NCI-H1436 (cell line): ENCODE measurements around the gene DNAAF3.

Source experiments
- DNase-seq: peaks from one replicate; lab custom pipeline; 2025; lab: John Stamatoyannopoulos, UW

DNAAF3 gene

GRCh38 chr19:55153652-55154264 is 12.7 kb downstream of the DNAAF3 start:
- DNase-seq, result no peak

GRCh38 chr19:55152017-55152416 is 14.4 kb downstream of the DNAAF3 start:
- DNase-seq, result no peak

DNA sequence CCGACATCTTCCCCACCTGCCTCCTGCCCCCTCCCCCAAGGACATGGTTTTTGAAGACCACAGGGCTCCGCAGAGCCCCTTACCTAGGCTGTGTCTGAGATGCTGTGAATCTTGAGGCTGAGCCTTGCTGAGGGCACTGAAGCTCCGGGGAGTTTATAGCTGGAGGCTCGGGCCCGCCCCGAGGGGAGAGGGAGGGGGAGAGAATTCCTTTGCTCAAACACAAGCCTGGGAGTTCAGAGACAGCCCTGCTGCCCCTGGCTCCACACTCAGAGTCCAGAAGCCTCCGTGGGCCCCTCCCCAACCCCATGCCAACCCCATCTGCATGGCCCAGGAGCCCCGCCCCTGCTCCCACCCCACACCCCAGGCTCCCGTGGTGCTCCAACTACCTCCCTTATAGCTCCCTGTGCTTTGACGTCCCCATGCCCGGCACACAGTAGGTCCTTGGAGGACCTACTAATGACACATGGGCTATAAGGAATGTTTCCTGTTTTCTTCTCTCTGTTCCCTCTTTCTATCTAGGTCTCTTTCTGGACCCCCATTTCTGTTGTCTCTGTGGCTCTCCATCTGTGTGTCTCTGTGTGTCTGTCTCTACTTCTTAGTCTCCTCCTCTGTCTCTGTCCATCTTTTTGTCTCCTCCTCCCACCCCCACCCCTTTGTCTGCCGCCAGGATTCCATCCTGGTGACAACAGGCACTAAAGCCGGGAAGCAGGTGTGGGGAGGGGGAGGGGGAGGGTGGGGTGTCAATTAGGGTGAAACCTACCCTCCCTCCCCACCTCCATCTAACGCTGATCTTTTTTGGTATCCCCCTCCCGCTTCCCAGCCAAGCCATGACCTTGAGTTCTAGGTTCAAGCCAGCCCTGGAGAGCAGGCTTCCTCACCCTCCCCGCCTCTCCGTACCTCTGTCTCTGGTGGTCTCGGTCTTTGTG is 17.1 kb downstream of the DNAAF3 start, which contains the start of gene TNNT1:
Gene TNNT1 (minus strand): TSS at position 129 of the 926 bp plus-strand sequence. CDS start 2,049 bp downstream, outside the sequence.
- no peak for DNase-seq

- DNase-seq, result no peak
Observed at GRCh38 chr19:55147545-55148251, 18.7 kb downstream of the DNAAF3 start.

DNA sequence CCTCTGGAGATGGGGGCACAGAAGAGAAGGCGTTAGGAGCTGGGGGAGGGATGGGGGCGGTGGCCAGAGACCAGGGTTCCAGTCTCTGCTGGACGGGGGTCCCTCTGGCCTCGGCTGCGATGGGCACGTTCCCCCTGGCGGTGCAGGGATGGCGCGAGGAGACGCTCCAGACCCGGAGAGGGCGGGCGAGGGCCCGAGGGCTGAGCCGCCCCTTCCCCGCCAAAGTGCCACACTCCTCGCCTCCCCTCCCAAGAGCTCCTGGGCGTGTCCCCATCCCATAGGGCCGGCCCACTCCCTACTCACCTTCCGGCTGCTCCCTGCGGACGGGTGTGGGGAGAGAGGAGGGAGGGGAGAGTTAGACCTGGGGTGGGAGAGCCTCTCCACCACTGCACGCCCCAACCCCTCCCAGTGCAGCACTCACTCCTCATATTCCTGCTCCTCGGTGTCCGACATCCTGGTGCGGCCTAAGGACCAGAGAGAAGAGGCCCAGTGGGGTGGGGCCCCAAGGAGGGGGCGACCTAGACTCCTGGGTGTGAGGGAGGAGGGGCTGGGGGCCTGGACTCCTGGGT is 19.6 kb downstream of the DNAAF3 start:
- DNase-seq, result peak; percentile 92

DNA sequence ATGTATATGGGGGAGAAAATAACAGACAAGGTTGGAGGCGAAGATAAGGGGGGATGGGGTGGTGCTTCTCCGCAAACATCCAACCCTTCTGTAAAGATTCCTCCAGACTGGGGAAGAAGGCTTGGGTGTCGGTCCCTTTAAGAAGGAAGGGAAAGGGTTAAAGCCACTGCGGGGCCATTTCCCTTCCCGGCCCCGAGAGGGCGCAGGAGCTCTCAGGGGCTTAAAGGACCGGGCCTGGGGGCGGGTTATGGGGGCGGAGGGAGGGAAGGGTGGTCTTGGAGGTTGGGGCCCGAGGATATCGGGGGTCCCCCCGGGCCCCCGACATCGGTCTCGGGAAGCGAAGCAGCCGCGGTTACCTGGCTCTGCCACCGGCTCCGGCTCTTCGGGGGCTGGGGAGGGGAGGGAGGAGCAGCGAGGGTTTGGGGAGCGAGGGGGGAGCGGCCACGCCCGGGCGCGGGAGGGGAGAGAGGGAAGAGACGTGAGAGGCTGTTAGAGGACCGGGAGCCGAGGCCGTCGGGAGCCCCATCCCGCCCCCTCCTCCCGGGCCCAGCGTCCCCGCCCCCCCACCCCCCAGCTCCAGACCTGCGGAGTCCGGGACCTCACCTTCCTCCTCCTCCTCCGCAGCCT is 20.2 kb downstream of the DNAAF3 start:
- peak; percentile 84 for DNase-seq

- DNase-seq, result no peak
Observed at GRCh38 chr19:55145232-55145631, 21.2 kb downstream of the DNAAF3 start.

- no peak for DNase-seq
Observed at GRCh38 chr19:55141696-55142095, 24.7 kb downstream of the DNAAF3 start.

GRCh38 chr19:55137915-55138314 is 28.5 kb downstream of the DNAAF3 start:
- no peak for DNase-seq

DNA sequence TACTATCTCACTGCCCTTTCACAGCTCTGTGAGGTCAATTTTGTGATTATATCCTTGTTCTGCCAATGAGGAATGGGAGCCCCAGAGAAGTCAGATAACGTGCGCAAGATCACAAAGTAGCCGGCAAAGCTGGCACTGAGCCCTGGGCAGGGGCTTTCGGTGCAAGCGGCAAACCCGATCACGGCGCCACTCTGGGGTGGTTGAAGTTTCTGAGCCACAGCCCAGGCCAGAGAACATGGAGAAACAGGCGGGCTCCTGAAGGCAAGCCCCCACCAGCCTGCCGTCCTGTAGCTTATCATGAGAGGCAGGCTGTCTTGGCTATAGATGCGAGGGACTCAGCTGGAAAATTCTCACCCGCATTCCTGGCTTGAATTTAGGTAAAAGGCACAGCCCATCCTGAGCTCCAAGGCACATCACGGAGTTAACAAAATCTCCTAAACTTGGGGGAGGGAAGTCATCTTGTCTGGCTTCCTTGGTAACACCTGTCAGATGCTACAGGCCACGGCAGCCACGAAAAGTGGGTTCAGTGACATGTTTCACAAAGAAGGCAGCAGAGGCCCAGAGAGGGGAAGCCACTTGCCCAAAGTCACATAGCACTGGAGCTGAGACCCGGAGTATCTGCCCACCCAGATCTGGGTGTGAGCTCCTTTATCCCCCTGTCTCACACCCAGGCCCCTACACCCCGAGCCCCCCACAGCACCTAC is 29.9 kb downstream of the DNAAF3 start:
- DNase-seq, result no peak

DNA sequence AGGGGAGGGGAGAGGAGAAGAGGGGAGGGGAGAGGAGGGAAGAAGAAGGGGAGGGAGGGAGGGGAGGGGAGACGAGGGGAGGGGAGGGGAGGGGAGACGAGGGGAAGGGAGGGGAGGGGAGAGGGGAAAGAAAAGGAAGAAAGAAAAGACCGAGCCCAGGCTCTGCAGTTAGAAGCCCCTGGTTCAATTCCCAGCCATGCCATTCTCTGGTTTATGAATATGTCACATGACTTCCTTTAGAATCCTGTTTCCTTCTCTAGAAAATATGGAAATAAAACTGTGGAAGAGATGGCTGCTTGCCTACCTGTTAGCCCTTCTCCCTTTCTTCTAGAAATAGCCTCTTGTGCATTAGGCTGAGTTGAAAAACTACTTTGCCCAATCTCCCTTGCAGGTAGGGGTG is 31.7 kb downstream of the DNAAF3 start:
- DNase-seq, result no peak

DNA sequence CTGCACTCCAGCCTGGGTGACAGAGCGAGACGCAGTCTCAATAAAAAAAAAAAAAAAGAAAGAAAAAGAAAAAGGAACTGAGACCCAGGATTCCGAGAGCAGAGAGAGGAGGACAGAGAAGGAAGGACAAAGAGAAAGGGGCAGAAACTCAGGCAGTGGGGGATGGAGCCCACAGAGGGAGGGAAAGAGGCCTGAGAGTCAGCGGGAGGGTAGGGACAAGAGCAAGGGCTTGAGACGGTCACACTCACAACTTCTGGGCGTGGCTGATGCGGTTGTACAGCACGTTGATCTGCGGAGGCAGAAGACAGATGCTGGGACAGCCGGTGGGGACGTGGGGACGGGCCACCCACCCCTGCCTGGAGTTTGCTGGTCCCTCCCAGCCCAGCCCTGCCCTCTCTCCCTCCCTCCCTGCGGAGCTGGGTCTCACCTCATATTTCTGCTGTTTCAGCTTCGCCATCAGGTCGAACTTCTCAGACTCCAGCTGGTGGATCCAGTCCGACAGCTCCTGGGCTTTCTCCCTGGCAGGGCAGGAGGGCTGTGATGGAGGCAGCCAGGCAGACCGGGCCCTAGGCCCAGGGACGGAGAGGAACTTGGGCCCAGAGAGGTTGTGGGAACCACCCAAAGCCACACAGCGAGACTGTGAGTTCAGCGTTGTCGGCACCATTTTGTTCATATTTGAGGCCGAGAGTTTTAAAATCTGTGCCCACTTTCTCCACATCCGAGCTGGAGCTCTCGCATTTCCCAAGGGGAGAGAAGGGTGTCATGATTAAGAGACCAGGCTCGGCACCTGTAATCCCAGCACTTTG is 32.6 kb downstream of the DNAAF3 start:
- no peak for DNase-seq

- DNase-seq, result no peak
Observed at GRCh38 chr19:55132453-55133129, 33.8 kb downstream of the DNAAF3 start.

GRCh38 chr19:55131421-55131820 is 35.0 kb downstream of the DNAAF3 start:
- DNase-seq, result no peak

DNA sequence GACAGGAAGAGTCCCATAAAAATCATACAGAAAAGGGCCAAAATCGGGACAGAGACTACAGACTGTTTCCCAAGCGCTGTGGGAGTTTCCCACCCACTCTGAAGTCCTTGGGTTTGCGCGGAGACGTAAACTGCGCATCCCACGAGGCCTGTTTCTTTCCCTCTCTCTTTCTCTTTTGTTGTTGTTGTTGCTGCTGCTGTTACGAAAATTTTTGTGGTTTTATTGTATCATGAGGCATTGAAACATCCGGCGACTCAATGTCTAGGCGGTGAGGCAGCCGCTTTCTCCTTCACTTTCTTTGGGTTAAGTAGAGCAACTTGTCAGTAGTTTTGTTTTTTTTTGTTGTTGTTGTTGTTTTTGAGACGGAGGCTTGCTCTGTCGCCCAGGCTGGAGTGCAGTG is 47.4 kb downstream of the DNAAF3 start:
- DNase-seq, result no peak

- DNase-seq, result no peak
Observed at GRCh38 chr19:55118401-55118991, 47.9 kb downstream of the DNAAF3 start.

DNA sequence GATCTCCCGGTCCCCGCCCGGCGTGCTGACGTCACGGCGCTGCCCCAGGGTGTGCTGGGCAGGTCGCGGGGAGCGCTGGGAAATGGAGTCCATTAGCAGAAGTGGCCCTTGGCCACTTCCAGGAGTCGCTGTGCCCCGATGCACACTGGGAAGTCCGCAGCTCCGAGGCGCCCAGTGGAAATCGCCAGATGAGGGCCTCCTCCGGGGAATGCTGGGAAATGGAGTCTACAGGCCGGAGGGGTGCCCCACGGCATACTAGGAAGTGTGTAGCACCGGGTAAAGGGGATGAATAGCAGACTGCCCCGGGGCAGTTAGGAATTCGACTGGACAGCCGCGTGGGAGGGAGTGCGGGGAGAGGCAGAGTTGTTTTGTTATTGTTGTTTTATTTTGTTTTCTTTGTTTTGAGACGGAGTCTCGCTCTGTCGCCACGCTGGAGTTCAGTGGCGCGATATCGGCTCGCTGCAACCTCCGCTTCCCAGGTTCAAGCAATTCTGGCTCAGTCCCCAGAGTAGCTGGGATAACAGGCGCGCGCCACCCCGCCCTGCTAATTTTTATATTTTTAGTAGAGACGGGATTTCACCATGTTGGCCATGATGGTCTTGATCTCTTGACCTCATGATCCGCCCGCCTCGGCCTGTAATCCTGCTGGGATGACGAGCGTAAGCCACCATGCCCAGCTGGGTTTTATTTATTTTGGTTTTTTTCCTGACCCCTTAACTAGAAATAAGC is 48.6 kb downstream of the DNAAF3 start:
- DNase-seq, result peak; percentile 99

GRCh38 chr19:55116859-55117662 is 49.4 kb downstream of the DNAAF3 start, which contains the start of gene PPP1R12C:
Gene PPP1R12C (minus strand): TSS chr19:55117637. CDS start chr19:55117543, 94 bp downstream.
- DNase-seq, result no peak
